ENCODE results near the gene MFSD1. TPM values are rescaled to one million over a fixed set of nuclear protein-coding genes. Genes with fewer than 3 reads are reported as not detected.
A peak's percentile ranks its signal among the peaks of the same experiment; 100 is the strongest.

The MFSD1 gene
- total and polyA plus RNA-seq, 9 of the 15 experiments (the other 6 are each of a cell fraction or from before 2014, with no cell fraction given): 8.7 to 49.5 (median 28.6) TPM

DNA sequence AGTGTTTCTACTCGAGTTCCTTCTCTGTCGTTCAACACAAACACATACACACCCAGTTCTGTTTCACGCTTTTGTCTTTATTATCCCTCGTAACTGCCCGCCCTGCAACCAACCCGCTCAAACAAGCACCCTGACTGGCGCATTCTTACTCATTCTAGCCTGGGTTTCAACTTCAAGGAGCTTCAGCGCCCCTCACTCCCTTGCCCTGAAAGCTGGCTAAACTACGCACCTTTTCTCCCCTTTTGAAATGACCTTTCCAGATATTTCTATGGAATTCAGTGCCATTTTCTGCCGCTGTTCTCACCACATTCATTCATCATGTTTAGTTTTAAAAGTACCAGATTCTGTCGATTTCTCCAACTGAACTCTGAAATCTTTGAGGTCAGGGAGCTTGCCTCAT lies 653 bp upstream of the MFSD1 start:
- H2AFZ ChIP-seq (ENCODE audit: low read depth, low read length): peak overlapping the region; percentile 82
- in situ Hi-C loops (cut with MboI): no loop called here
- peak overlapping the region; percentile 80 for H3K4me3 ChIP-seq
- ATAC-seq (peak; percentile 7; the same call in 1 of the 3 replicates), FAIRE-seq (peak; percentile 29), DNase-seq (ENCODE audit: extremely low read depth in 1 of 4, low spot score in 3 of 4) (peak in 1 of 4 experiments; percentile 28)
- no peaks in the 10 kb centered on the region for H4K20me1 ChIP-seq (replicated peaks; ENCODE audit: control insufficient read depth, insufficient read depth, low read length)
- TF ChIP-seq NFRKB (IDR thresholded peaks at IDR 0.05; ENCODE audit: low read depth) (0 out of 2 replicates have a peak, but pooled peaks have one; percentile 2), CBFB (CRISPR knock-in tag; IDR thresholded peaks at IDR 0.05) (no peak)
- WGBS (ENCODE audit: insufficient coverage, low coverage, missing lambda C conversion rate): 45% methylated on average over 10 of the region's 11 CpGs
- H3K4me2 ChIP-seq (ENCODE audit: insufficient read depth, low read length): peak overlapping the region; percentile 93
- intact Hi-C loops (cut with micrococcal nuclease): no loop called here
- CTCF ChIA-PET (ENCODE audit: low intra/inter-chr PET ratio): interaction anchor here (1.4 kb wide), 1 partner anchor 12 kb away, joined by 3 read pairs; no protein-coding TSS in a partner anchor
- H3K79me2 ChIP-seq (ENCODE audit: control insufficient read depth, insufficient read depth, low read length): peaks cover 14% of the 10 kb centered on the region; the same call in 2 of the 3 replicates
- peak overlapping the region; percentile 71 to 94; a peak in 3 of 4 replicates for H3K9ac ChIP-seq (ENCODE audit: insufficient read depth in 1 of 2, low read depth in 2 of 2, low read length in 2 of 2)
- POLR2A ChIA-PET: interaction anchor here (0.8 to 1.8 kb wide), 5 partner anchors 12 to 232 kb away, joined by 3 to 9 read pairs (median 3); partner anchors contain the start of genes GFM1 and MLF1
- H3K27ac ChIP-seq (ENCODE audit: extremely low read depth, low read depth, low read length): peak overlapping the region; percentile 74
- H3K36me3 ChIP-seq (ENCODE audit: control insufficient read depth, insufficient read depth, low read length): peaks cover 4% of the 10 kb centered on the region; the same call in 1 of the 3 replicates
- BruUV-seq (replicated peaks): no TSS peak
- no peaks in the 10 kb centered on the region for H3K9me3 ChIP-seq (replicated peaks; ENCODE audit: control insufficient read depth, insufficient read depth, low read depth, low read length)
- no peaks in the 10 kb centered on the region; a peak in 1 of 5 replicates for H3K27me3 ChIP-seq (ENCODE audit: control insufficient read depth in 2 of 2, insufficient read depth in 2 of 2, low read length in 2 of 2)
- H3K9me1 ChIP-seq (ENCODE audit: control insufficient read depth, insufficient read depth, low read length): no peaks in the 10 kb centered on the region
- peaks cover 4 to 10% of the 10 kb centered on the region in 2 experiments; a peak in 4 of 5 replicates for H3K4me1 ChIP-seq (replicated peaks in 1 of 2; ENCODE audit: control insufficient read depth in 2 of 2, insufficient read depth in 2 of 2, low read length in 2 of 2)

DNA sequence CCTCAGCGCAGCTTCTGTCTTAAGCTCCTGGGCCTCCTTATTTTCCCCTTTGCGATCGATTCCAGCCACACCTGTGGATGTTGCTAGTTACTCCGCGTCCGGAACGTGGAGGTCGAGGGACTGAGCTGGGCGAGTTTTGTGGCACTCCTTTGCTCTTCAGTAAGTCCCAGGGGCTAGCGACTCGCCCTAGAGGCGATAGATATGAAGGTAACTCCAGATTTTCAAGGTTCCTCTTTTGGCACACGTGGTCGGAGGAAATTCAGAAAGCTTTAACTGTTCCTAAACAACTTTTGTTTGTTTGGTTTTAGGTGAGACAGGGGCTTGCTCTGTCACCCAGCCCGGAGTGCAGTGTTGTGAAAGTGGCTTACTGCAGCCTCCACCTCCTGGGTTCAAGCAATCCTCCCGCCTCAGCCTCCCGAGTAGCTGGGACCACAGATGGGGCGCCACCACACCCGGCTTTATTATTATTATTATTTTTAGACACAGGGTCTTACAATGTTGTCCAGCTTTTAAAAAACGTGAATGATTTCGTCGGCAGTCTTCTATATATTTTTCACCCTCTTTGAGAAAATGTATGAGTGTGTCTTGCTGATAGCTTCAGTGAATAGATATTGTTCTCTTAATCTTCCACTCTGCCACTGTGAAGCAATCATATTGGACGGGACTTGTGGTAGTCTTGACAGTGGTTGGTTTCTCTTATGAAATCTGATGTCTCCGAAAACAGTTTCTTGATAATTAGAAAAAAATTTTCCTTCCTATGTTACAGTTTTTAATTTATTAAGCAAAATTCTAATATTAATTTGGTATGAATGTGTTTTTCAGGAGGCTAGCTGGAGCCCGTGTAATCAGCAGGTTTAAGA lies 785 bp downstream of the MFSD1 start:
- no peaks in the 10 kb centered on the region for H3K9me3 ChIP-seq (replicated peaks; ENCODE audit: control insufficient read depth, insufficient read depth, low read depth, low read length)
- CTCF ChIA-PET (ENCODE audit: low intra/inter-chr PET ratio): no interaction called here
- peaks cover 4 to 10% of the 10 kb centered on the region in 2 experiments; a peak in 4 of 5 replicates for H3K4me1 ChIP-seq (replicated peaks in 1 of 2; ENCODE audit: control insufficient read depth in 2 of 2, insufficient read depth in 2 of 2, low read length in 2 of 2)
- H3K27ac ChIP-seq (ENCODE audit: extremely low read depth, low read depth, low read length): peak overlapping the region; percentile 74
- peak overlapping the region; percentile 93 for H3K4me2 ChIP-seq (ENCODE audit: insufficient read depth, low read length)
- ATAC-seq (peak; percentile 61), FAIRE-seq (no peak), DNase-seq (ENCODE audit: extremely low read depth in 1 of 4, low spot score in 3 of 4) (peak in 1 of 4 experiments; percentile 52)
- H4K20me1 ChIP-seq (replicated peaks; ENCODE audit: control insufficient read depth, insufficient read depth, low read length): no peaks in the 10 kb centered on the region
- H3K27me3 ChIP-seq (ENCODE audit: control insufficient read depth in 2 of 2, insufficient read depth in 2 of 2, low read length in 2 of 2): no peaks in the 10 kb centered on the region
- peak overlapping the region; percentile 82 for H2AFZ ChIP-seq (ENCODE audit: low read depth, low read length)
- POLR2A ChIA-PET: interaction anchor here (0.6 to 1.8 kb wide), 10 partner anchors 8 to 1237 kb away, joined by 3 to 9 read pairs (median 3); partner anchors contain the start of gene GFM1
- in situ Hi-C loops (cut with MboI): no loop called here
- BruUV-seq (replicated peaks): TSS peak; percentile 45
- peaks cover 10% of the 10 kb centered on the region; the same call in 1 of the 3 replicates for H3K36me3 ChIP-seq (ENCODE audit: control insufficient read depth, insufficient read depth, low read length)
- H3K4me3 ChIP-seq: peak overlapping the region; percentile 80
- 4% methylated on average over 25 of the region's 25 CpGs for WGBS (ENCODE audit: insufficient coverage, low coverage, missing lambda C conversion rate)
- H3K9me1 ChIP-seq (ENCODE audit: control insufficient read depth, insufficient read depth, low read length): no peaks in the 10 kb centered on the region
- intact Hi-C loops (cut with micrococcal nuclease): no loop called here
- peaks cover 14% of the 10 kb centered on the region; the same call in 2 of the 3 replicates for H3K79me2 ChIP-seq (ENCODE audit: control insufficient read depth, insufficient read depth, low read length)
- peak overlapping the region; percentile 71 to 94 for H3K9ac ChIP-seq (ENCODE audit: insufficient read depth in 1 of 2, low read depth in 2 of 2, low read length in 2 of 2)
- TF ChIP-seq CHD2 (IDR thresholded peaks at IDR 0.05; ENCODE audit: low read depth, low read length) (no peak), RAD51 (IDR thresholded peaks at IDR 0.05; ENCODE audit: borderline replicate concordance, low read depth) (no peak), ARID1B (IDR thresholded peaks at IDR 0.05) (no peak), RBM34 (IDR thresholded peaks at IDR 0.05; ENCODE audit: borderline replicate concordance, insufficient read depth, low read length) (no peak), ELF1 (tag; IDR thresholded peaks at IDR 0.05) (no peak), NR1H2 (CRISPR knock-in tag; IDR thresholded peaks at IDR 0.05) (no peak), YBX1 (IDR thresholded peaks at IDR 0.05) (no peak), SIX5 (IDR thresholded peaks at IDR 0.05; ENCODE audit: borderline replicate concordance in 1 of 2, insufficient read depth in 1 of 2, low read depth in 1 of 2, low read length in 2 of 2) (no peak), SMARCA5 (IDR thresholded peaks at IDR 0.05) (peak; percentile 53), ZNF77 (CRISPR knock-in tag; IDR thresholded peaks at IDR 0.05) (no peak), GABPB1 (CRISPR knock-in tag; IDR thresholded peaks at IDR 0.05) (no peak)
- TF ChIP-seq, protein P1, sequence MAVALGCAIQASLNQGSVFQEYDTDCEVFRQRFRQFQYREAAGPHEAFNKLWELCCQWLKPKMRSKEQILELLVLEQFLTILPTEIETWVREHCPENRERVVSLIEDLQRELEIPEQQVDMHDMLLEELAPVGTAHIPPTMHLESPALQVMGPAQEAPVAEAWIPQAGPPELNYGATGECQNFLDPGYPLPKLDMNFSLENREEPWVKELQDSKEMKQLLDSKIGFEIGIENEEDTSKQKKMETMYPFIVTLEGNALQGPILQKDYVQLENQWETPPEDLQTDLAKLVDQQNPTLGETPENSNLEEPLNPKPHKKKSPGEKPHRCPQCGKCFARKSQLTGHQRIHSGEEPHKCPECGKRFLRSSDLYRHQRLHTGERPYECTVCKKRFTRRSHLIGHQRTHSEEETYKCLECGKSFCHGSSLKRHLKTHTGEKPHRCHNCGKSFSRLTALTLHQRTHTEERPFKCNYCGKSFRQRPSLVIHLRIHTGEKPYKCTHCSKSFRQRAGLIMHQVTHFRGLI (CRISPR knock-in tag; IDR thresholded peaks at IDR 0.05): no peak

Data from K562 (cell line).